Measurements from ENCODE around the gene P3H3. TPM values are rescaled to one million over a fixed set of nuclear protein-coding genes. Genes with fewer than 3 reads are reported as not detected.

P3H3 gene
- total and polyA plus RNA-seq, 10 donors = 4.2 to 11.7 (median 6.2) TPM

GRCh38 chr12:6827437-6827911 lies 733 bp upstream of the P3H3 start:
- no peaks in the 10 kb centered on the region for H3K36me3 ChIP-seq
- peaks cover 4 to 73% (median 55%) of the 10 kb centered on the region in 6 donors for H3K4me1 ChIP-seq
- DNase-seq = no peak
- H3K9me3 ChIP-seq = no peaks in the 10 kb centered on the region
- H3K27me3 ChIP-seq (replicated peaks in 1 of 7) = peaks cover 0 to 81% (median 50%) of the 10 kb centered on the region in 7 donors
- intact Hi-C loops (cut with DNase I; ENCODE audit: low total_unique reads) = loop anchor here (10.0 kb wide), 1 partner anchor 73 kb away; the partner anchor contains the start of gene MLF2
- TF ChIP-seq POLR2A (IDR thresholded peaks at IDR 0.05) = no peak
- peak in 1 of 3 donors; percentile 10 for TF ChIP-seq POLR2AphosphoS5 (IDR thresholded peaks at IDR 0.05)
- peak overlapping the region in 1 of 8 donors; percentile 32 for H3K4me3 ChIP-seq
- no peak overlapping the region for H3K27ac ChIP-seq
- WGBS, 5 donors = 9 to 20% (median 14%) methylated on average over 7 to 8 of the region's 8 CpGs

DNA sequence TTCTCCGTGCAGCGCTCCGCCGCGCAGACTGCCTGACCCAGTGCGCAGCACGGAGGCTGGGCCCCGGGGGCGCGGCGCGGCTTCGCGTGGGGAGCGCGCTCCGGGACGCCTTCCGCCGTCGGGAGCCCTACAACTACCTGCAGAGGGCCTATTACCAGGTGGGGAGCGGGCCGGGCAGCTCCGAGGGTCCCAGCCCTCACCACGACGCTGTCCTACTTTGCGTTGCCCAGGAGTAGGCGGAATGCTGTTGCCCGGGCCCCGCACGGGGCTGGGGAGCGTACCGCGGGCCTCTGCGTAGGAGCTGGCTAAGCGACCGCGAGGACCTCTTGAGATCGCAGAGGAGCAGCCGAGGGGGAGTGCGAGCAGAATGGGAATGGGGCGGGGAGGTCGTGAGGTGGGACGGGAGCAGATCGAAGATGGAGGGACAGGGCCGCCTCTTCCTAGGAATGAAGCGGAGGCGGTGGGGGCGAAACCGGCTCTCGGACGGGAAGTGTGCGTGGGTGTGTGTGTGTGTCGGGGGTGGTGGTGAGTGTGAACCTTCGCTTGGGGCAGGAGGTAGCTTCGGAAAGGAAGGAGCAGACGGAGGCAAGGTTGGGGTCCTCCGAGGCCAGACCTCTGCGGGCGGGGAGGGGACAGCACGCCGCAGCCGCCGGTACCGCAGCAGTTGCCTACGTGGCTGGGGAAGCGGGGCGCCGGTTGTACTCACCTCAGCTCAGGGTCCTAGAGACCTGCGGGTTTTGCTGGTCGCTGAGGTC lies 751 bp downstream of the P3H3 start:
- H3K36me3 ChIP-seq = peaks cover 0 to 3% (median 0%) of the 10 kb centered on the region in 6 donors
- peaks cover 0 to 66% (median 45%) of the 10 kb centered on the region in 7 donors for H3K27me3 ChIP-seq (replicated peaks in 1 of 7)
- WGBS, 5 donors = 0 to 2% (median 1%) methylated on average over 36 to 71 of the region's 71 CpGs
- H3K27ac ChIP-seq = peak overlapping the region in 7 of 8 donors; percentile 30 to 78 (median 54)
- H3K4me3 ChIP-seq = peak overlapping the region; percentile 53 to 84 (median 58)
- peaks cover 4 to 69% (median 54%) of the 10 kb centered on the region in 6 donors for H3K4me1 ChIP-seq
- intact Hi-C loops (cut with DNase I; ENCODE audit: low total_unique reads) = loop anchor here (10.0 kb wide), 1 partner anchor 74 kb away; the partner anchor contains the start of gene MLF2
- no peaks in the 10 kb centered on the region for H3K9me3 ChIP-seq
- DNase-seq = peak; percentile 82
- TF ChIP-seq POLR2A (IDR thresholded peaks at IDR 0.05) = no peak
- peak in 2 of 3 donors; percentile 25 to 50 for TF ChIP-seq POLR2AphosphoS5 (IDR thresholded peaks at IDR 0.05)

- Histone ChIP-seq H3K9me3 (no peaks in the 10 kb centered on the region), H3K4me1 (peaks cover 4 to 69% (median 54%) of the 10 kb centered on the region in 6 donors), H3K36me3 (peaks cover 0 to 3% (median 0%) of the 10 kb centered on the region in 6 donors), H3K4me3 (peak overlapping the region; percentile 53 to 84 (median 58)), H3K27me3 (replicated peaks in 1 of 7) (peaks cover 0 to 59% (median 44%) of the 10 kb centered on the region in 7 donors), H3K27ac (peak overlapping the region in 6 of 8 donors; percentile 47 to 78 (median 59))
- 48 to 66% (median 58%) methylated on average over 19 of the region's 19 CpGs for WGBS, 5 donors
- intact Hi-C loops (cut with DNase I; ENCODE audit: low total_unique reads) = loop anchor here (10.0 kb wide), 1 partner anchor 75 kb away; the partner anchor contains the start of gene MLF2
- TF ChIP-seq POLR2AphosphoS5 (IDR thresholded peaks at IDR 0.05) = no peak
- TF ChIP-seq CTCF (IDR thresholded peaks at IDR 0.05 in 8 of 11, conservative IDR thresholded peaks at IDR 0.05 in 3 of 11) = no peak
- no peak for TF ChIP-seq POLR2A (IDR thresholded peaks at IDR 0.05)
- DNase-seq = no peak
Measured at GRCh38 chr12:6829536-6830220, 1.5 kb downstream of the P3H3 start.

GRCh38 chr12:6830286-6830890 lies 2.2 kb downstream of the P3H3 start:
- intact Hi-C loops (cut with DNase I; ENCODE audit: low total_unique reads) = no loop called here
- Histone ChIP-seq H3K36me3 (peaks cover 0 to 3% (median 0%) of the 10 kb centered on the region in 6 donors), H3K27me3 (replicated peaks in 1 of 7) (peaks cover 0 to 52% (median 41%) of the 10 kb centered on the region in 7 donors), H3K9me3 (no peaks in the 10 kb centered on the region), H3K4me3 (no peak overlapping the region), H3K27ac (no peak overlapping the region), H3K4me1 (peaks cover 4 to 64% (median 51%) of the 10 kb centered on the region in 6 donors)
- 59 to 79% (median 73%) methylated on average over 10 to 11 of the region's 11 CpGs for WGBS, 5 donors
- DNase-seq = peak; percentile 76
- TF ChIP-seq CTCF (IDR thresholded peaks at IDR 0.05 in 8 of 11, conservative IDR thresholded peaks at IDR 0.05 in 3 of 11) = no peak
- TF ChIP-seq POLR2AphosphoS5 (IDR thresholded peaks at IDR 0.05) = peak in 1 of 3 donors; percentile 50
